ENCODE data around the gene TCEA2.

The TCEA2 gene

GRCh38 chr20:64091340-64091739 is 28.3 kb downstream of the TCEA2 start:
- H3K36me3 ChIP-seq (replicated peaks), result no peaks in the 10 kb centered on the region
- no peak overlapping the region for H3K4me3 ChIP-seq (ENCODE audit: low read depth, low read length)
- no peak overlapping the region for H3K27ac ChIP-seq
- TF ChIP-seq CTCF (IDR thresholded peaks at IDR 0.05; ENCODE audit: low read depth, low read length, missing control alignments), result no peak
- in situ Hi-C loops (cut with HindIII; ENCODE audit: low pct_ligation_motif_present, low sequenced_read_pairs), result no loop called here
- peaks cover 7% of the 10 kb centered on the region for H3K27me3 ChIP-seq (replicated peaks)
- DNase-seq, result no peak

GRCh38 chr20:64091770-64092169 is 28.8 kb downstream of the TCEA2 start:
- H3K27ac ChIP-seq, result no peak overlapping the region
- DNase-seq, result no peak
- TF ChIP-seq CTCF (IDR thresholded peaks at IDR 0.05; ENCODE audit: low read depth, low read length, missing control alignments), result no peak
- peaks cover 7% of the 10 kb centered on the region for H3K27me3 ChIP-seq (replicated peaks)
- no peak overlapping the region for H3K4me3 ChIP-seq (ENCODE audit: low read depth, low read length)
- H3K36me3 ChIP-seq (replicated peaks), result no peaks in the 10 kb centered on the region
- in situ Hi-C loops (cut with HindIII; ENCODE audit: low pct_ligation_motif_present, low sequenced_read_pairs), result no loop called here

GRCh38 chr20:64092258-64093012 is 29.4 kb downstream of the TCEA2 start:
- Histone ChIP-seq H3K36me3 (replicated peaks) (no peaks in the 10 kb centered on the region), H3K4me3 (ENCODE audit: low read depth, low read length) (no peak overlapping the region), H3K27me3 (replicated peaks) (peaks cover 7% of the 10 kb centered on the region), H3K27ac (no peak overlapping the region)
- DNase-seq, result no peak
- TF ChIP-seq CTCF (IDR thresholded peaks at IDR 0.05; ENCODE audit: low read depth, low read length, missing control alignments), result no peak
- in situ Hi-C loops (cut with HindIII; ENCODE audit: low pct_ligation_motif_present, low sequenced_read_pairs), result no loop called here

GRCh38 chr20:64093013-64093503 is 30.1 kb downstream of the TCEA2 start:
- DNase-seq, result no peak
- Histone ChIP-seq H3K36me3 (replicated peaks) (no peaks in the 10 kb centered on the region), H3K4me3 (ENCODE audit: low read depth, low read length) (no peak overlapping the region), H3K27me3 (replicated peaks) (peaks cover 7% of the 10 kb centered on the region), H3K27ac (no peak overlapping the region)
- in situ Hi-C loops (cut with HindIII; ENCODE audit: low pct_ligation_motif_present, low sequenced_read_pairs), result no loop called here
- TF ChIP-seq CTCF (IDR thresholded peaks at IDR 0.05; ENCODE audit: low read depth, low read length, missing control alignments), result no peak

GRCh38 chr20:64095455-64095854 is 32.5 kb downstream of the TCEA2 start:
- in situ Hi-C loops (cut with HindIII; ENCODE audit: low pct_ligation_motif_present, low sequenced_read_pairs), result no loop called here
- Histone ChIP-seq H3K27ac (no peak overlapping the region), H3K4me3 (ENCODE audit: low read depth, low read length) (no peak overlapping the region), H3K27me3 (replicated peaks) (peaks cover 4% of the 10 kb centered on the region), H3K36me3 (replicated peaks) (no peaks in the 10 kb centered on the region)
- no peak for DNase-seq
- TF ChIP-seq CTCF (IDR thresholded peaks at IDR 0.05; ENCODE audit: low read depth, low read length, missing control alignments), result no peak

GRCh38 chr20:64095927-64096326 is 32.9 kb downstream of the TCEA2 start:
- DNase-seq, result no peak
- H3K4me3 ChIP-seq (ENCODE audit: low read depth, low read length), result no peak overlapping the region
- TF ChIP-seq CTCF (IDR thresholded peaks at IDR 0.05; ENCODE audit: low read depth, low read length, missing control alignments), result no peak
- no peaks in the 10 kb centered on the region for H3K36me3 ChIP-seq (replicated peaks)
- peaks cover 9% of the 10 kb centered on the region for H3K27me3 ChIP-seq (replicated peaks)
- H3K27ac ChIP-seq, result no peak overlapping the region
- in situ Hi-C loops (cut with HindIII; ENCODE audit: low pct_ligation_motif_present, low sequenced_read_pairs), result no loop called here

All from brain microvascular endothelial cell (primary cell).